Stimulated activated CD8-positive, alpha-beta memory T cell treated with anti-CD3 and anti-CD28 coated beads, Interleukin-7, amount 100 ng/mL, for 4 hours (primary cell): ENCODE results near the gene AIM2.

ENCODE experiments used
- DNase-seq, 2 donors: peaks; one replicate each; pipeline ENCODE4 v3.0.0-alpha.2; 2020; ENCODE audit warnings: low read depth in 2 of 2

AIM2 gene

DNA sequence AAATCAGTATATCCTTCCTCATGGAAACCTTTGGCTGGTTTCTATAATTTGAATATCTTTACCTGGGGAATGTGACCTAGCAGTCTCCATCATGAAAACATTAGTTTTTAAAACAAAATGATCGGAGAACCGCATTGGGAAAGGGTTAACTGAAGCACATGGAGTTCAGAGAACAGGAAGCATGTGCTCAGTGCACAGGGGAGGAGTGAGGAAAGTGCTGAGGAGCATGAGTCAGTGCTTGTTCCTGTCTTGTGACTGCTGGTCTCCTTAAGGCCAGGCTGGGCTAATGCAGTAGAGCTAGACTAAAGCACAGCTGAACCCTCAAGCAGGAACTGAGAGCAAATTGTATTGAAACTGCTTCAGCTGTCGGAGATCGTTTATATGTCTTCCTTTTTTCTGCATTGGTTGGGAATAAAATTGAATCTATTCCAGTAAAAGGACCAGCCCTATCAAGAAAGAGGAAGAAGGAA lies 61.1 kb downstream of the AIM2 start:
- peak; percentile 62 to 74 for DNase-seq

DNA sequence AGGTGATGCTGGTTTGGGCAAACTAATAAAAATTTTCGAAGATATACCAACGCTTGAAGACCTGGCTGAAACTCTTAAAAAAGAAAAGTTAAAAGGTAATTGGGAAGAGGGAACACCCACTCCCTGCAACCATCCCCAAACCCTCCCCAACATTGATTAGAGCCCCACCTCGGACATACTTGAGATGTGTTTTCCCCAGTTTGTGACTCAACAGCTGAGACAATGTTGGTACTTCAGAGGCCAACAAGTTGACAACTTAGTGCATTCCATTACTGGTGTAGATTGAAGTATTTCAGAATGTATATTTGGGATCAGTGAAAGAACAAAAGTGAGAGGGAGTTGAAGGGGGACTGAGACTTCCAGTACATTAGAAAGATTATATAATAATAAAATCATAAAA lies 61.7 kb downstream of the AIM2 start:
- no peak for DNase-seq

DNA sequence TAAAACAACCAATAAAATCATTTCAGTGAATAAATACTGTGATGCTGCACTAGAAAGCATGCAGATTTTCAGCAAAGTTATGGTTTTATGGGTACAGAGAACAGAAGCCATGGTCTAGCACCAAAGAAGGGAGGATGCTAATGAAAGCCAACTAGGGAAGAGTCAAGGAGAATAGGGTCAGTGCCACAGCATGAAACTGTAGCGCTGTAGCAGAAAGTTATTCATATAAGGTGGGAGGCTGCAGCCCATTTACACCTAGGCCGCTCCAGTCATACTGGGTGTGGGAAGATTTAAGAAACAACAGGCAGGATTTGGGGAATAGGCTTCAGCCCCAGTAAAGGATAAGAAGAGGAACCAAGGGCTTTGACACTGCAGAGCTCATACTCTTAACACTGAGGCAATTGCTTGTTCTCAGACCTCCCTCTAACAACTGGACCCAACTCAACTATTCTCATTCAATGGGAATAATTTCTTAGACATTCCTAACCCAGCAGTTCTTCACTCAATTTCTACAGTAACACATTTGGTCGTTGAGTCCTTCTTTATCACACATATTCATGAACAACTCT lies 62.5 kb downstream of the AIM2 start:
- DNase-seq: no peak

DNA sequence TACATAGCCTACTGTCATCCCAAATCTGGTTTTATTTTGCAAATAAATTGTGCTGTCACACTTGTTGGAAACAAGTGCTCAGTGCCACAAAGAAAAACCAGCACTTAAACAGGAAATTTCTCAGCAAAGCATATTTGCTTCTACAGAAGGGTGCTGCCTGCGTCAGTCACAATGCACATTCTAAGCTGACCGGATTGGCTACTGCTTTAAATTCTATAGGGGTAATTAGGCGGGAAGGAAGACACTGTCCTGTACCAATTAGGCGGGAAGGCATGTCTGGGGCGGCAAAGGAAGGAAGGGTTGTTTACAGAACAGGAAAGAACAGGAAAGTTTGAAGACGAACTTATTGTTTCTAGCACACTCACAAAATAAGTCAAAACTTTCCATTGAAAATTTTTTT lies 64.1 kb downstream of the AIM2 start:
- DNase-seq: peak; percentile 35 to 50
